Endothelial cell of umbilical vein (primary cell): ENCODE measurements around the gene PPFIBP1. TPM values are rescaled to one million over a fixed set of nuclear protein-coding genes. Genes with fewer than 3 reads are reported as not detected.

ENCODE experiments used
- BruUV-seq: library from RNA; stranded (reverse); fragments of 400-500 nt; replicated peaks from 2 replicates; lab custom pipeline; 2021; lab: Mats Ljungman, UMichigan
- CTCF ChIA-PET: fragments of 300-600, 350-600 bp; sonication (Branson Sonifier 250); formaldehyde crosslinking; loops from one replicate; lab custom pipeline; 2021; ENCODE audit warnings: antibody characterized with exemption, inconsistent platforms; lab: Charles Lee
- POLR2A ChIA-PET: fragments of 300-600, 350-600 bp; sonication (Branson Sonifier 250); formaldehyde crosslinking; loops from one replicate; lab custom pipeline; 2021; ENCODE audit warnings: antibody characterized with exemption, inconsistent platforms; lab: Charles Lee
- DNase-seq: peaks from one replicate; pipeline ENCODE4 v3.0.0-alpha.2; 2011; ENCODE audit warnings: low read depth, low spot score
- FAIRE-seq: peaks from 2 replicates; lab custom pipeline; 2011; peaks lifted over from hg19 to GRCh38; lab: Jason Lieb, UNC
- H2AFZ ChIP-seq: 2 replicates; pipeline ENCODE4 v1.6.0; 2012; ENCODE audit warnings: low read depth, low read length, control low read depth, inconsistent platforms
- H3K27ac ChIP-seq: 2 replicates; pipeline ENCODE4 v1.5.1; 2011; ENCODE audit warnings: low read depth, mild to moderate bottlenecking, control low read depth, low read length, moderate library complexity; ENCODE audit not compliant: insufficient read depth
- H3K27me3 ChIP-seq, 2 experiments: 2 replicates each; pipeline versions ENCODE4 v1.6.0 to v1.6.1; 2011; ENCODE audit warnings: low read length in 2 of 2, mixed read lengths in 1 of 2; ENCODE audit not compliant: control insufficient read depth in 2 of 2, insufficient read depth in 2 of 2
- H3K36me3 ChIP-seq, 2 experiments: 2 replicates in 1 of 2; 3 replicates in 1 of 2; pipeline ENCODE4 v1.5.1; 2011; ENCODE audit warnings: low read length in 2 of 2, mild to moderate bottlenecking in 1 of 2, moderate library complexity in 1 of 2; ENCODE audit not compliant: control insufficient read depth in 2 of 2, insufficient read depth in 2 of 2; ENCODE audit errors: extremely low read depth in 1 of 2
- H3K4me1 ChIP-seq: 3 replicates; pipeline ENCODE4 v1.5.1; 2011; ENCODE audit warnings: mild to moderate bottlenecking, low read length; ENCODE audit not compliant: control insufficient read depth, insufficient read depth; ENCODE audit errors: extremely low read depth
- H3K4me2 ChIP-seq: 2 replicates; pipeline ENCODE4 v1.6.1; 2011; ENCODE audit warnings: low read length, control low read depth, mixed read lengths; ENCODE audit not compliant: insufficient read depth
- H3K4me3 ChIP-seq, 3 experiments: fragments of 200-600 bp in 1 of 3; sonication (generic), shearing (Covaris generic) in 1 of 3; replicated peaks in 1 of 3; 2 replicates each; pipeline ENCODE4 v1.5.1; 2011 to 2016; ENCODE audit warnings: control low read depth in 3 of 3, low read length in 3 of 3, mild to moderate bottlenecking in 2 of 3, inconsistent platforms in 1 of 3, low read depth in 1 of 3, moderate library complexity in 1 of 3; ENCODE audit not compliant: insufficient read depth in 1 of 3
- H3K79me2 ChIP-seq: 2 replicates; pipeline ENCODE4 v1.6.0; 2012; ENCODE audit warnings: low read length, inconsistent platforms; ENCODE audit not compliant: control insufficient read depth, insufficient read depth
- H3K9ac ChIP-seq: replicated peaks from 2 replicates; pipeline ENCODE3; 2011; ENCODE audit warnings: low read length, control low read depth; ENCODE audit not compliant: insufficient read depth; ENCODE audit errors: extremely low read depth
- H3K9me1 ChIP-seq: replicated peaks from 3 replicates; pipeline ENCODE4 v1.6.0; 2011; ENCODE audit warnings: mild to moderate bottlenecking, low read length; ENCODE audit not compliant: control insufficient read depth, insufficient read depth; ENCODE audit errors: extremely low read depth
- H3K9me3 ChIP-seq: replicated peaks from 2 replicates; pipeline ENCODE4 v1.5.1; 2012; ENCODE audit warnings: low read length, inconsistent platforms; ENCODE audit not compliant: control insufficient read depth, insufficient read depth
- H4K20me1 ChIP-seq: replicated peaks from 2 replicates; pipeline ENCODE3; 2011; ENCODE audit warnings: mild to moderate bottlenecking, low read length; ENCODE audit not compliant: control insufficient read depth, insufficient read depth; ENCODE audit errors: extremely low read depth
- EZH2 ChIP-seq: IDR thresholded peaks from 2 replicates; pipeline ENCODE4 v1.6.1; 2012; ENCODE audit warnings: borderline replicate concordance, low read depth, mild to moderate bottlenecking, moderate library complexity, low read length, inconsistent platforms; ENCODE audit not compliant: severe bottlenecking
- GATA2 ChIP-seq: IDR thresholded peaks from 2 replicates; pipeline ENCODE4 v1.7.0; 2011; ENCODE audit warnings: low read depth, mild to moderate bottlenecking, moderate library complexity, mixed read lengths, low read length; ENCODE audit not compliant: insufficient read length, insufficient read depth
- JUN ChIP-seq: IDR thresholded peaks from 2 replicates; pipeline ENCODE4 v1.6.1; 2011; ENCODE audit warnings: borderline replicate concordance, low read depth; ENCODE audit not compliant: insufficient read length, insufficient read depth
- MAX ChIP-seq: IDR thresholded peaks from 2 replicates; pipeline ENCODE4 v1.6.1; 2011; ENCODE audit not compliant: insufficient read depth, insufficient read length
- MYC ChIP-seq: IDR thresholded peaks from one replicate; pipeline ENCODE4 v1.6.1; 2011; ENCODE audit warnings: mild to moderate bottlenecking, low read depth, low read length
- dilution Hi-C: fragments of 300-500 bp; cut with MboI; formaldehyde crosslinking; loops from one replicate; pipeline ENCODE4 v1.15.0; 2019; ENCODE audit warnings: low sequenced_read_pairs; ENCODE audit not compliant: extremely low pct_ligation_motif_present
- intact Hi-C: fragments of 100-400 bp; cut with micrococcal nuclease; formaldehyde crosslinking; loops from one replicate; pipeline ENCODE4 v1.10.0; 2022
- polyA plus RNA-seq, 4 experiments: library from polyadenylated mRNA; depleted of rRNA in 3 of 4; stranded (reverse) in 3 of 4; unstranded in 1 of 4; fragments of >200 nt; gene quantifications; 2 replicates each; pipeline versions ENCODE4 v1.2.1 to v1.2.3, GENCODE V29; 2011 to 2012; ENCODE audit warnings: missing spikeins in 1 of 4
- total RNA-seq: library from RNA; stranded (reverse); gene quantifications from 2 replicates; pipeline ENCODE4 v1.2.3, GENCODE V29; 2021
- TF ChIP-seq, protein P1 (sequence below), 2 donors: IDR thresholded peaks; 1 replicate in 1 of 2; 2 replicates in 1 of 2; pipeline ENCODE4 v1.5.1; 2011; ENCODE audit warnings: low read length in 2 of 2, mild to moderate bottlenecking in 2 of 2, moderate library complexity in 2 of 2, control low read depth in 1 of 2, inconsistent platforms in 1 of 2, low read depth in 1 of 2; ENCODE audit not compliant: insufficient read depth in 1 of 2; ENCODE audit errors: extremely low read depth in 1 of 2

PPFIBP1 gene
- total and polyA plus RNA-seq, 2 donors (not counting 3 experiments of a cell fraction or from before 2014, with no cell fraction given) = 45.5 to 154 TPM

DNA sequence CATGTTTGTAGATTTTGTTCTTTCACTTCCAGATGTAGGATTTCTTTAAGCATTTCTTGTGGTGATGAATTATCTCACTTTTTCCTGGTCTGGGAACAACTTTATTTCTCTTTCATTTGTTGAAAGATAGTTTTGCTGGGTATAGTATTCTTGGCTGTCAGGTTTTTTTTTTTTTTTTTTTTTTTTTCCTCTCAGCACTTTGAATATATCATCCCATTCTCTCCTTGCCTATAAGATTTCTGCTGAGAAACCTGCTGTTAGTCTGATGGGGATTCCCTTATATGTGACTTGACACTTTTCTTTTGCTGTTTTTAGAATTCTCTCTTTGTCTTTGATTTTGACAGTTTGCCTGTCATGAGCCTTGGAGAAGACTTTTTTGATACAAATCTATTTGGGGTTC is 47.0 kb upstream of the PPFIBP1 start:
- Histone ChIP-seq H3K27me3 (no peaks in the 10 kb centered on the region), H3K4me1 (no peaks in the 10 kb centered on the region), H4K20me1 (no peaks in the 10 kb centered on the region), H3K9me3 (no peaks in the 10 kb centered on the region), H3K27ac (no peak overlapping the region), H2AFZ (no peak overlapping the region), H3K79me2 (no peaks in the 10 kb centered on the region), H3K4me2 (no peak overlapping the region), H3K36me3 (peaks cover 0 to 2% of the 10 kb centered on the region in 2 experiments), H3K4me3 (no peak overlapping the region), H3K9me1 (no peaks in the 10 kb centered on the region), H3K9ac (no peak overlapping the region)
- DNase-seq (no peak), FAIRE-seq (no peak)
- TF ChIP-seq GATA2 (no peak), MYC (no peak), JUN (no peak), MAX (no peak), EZH2 (no peak)
- TF ChIP-seq, protein P1, sequence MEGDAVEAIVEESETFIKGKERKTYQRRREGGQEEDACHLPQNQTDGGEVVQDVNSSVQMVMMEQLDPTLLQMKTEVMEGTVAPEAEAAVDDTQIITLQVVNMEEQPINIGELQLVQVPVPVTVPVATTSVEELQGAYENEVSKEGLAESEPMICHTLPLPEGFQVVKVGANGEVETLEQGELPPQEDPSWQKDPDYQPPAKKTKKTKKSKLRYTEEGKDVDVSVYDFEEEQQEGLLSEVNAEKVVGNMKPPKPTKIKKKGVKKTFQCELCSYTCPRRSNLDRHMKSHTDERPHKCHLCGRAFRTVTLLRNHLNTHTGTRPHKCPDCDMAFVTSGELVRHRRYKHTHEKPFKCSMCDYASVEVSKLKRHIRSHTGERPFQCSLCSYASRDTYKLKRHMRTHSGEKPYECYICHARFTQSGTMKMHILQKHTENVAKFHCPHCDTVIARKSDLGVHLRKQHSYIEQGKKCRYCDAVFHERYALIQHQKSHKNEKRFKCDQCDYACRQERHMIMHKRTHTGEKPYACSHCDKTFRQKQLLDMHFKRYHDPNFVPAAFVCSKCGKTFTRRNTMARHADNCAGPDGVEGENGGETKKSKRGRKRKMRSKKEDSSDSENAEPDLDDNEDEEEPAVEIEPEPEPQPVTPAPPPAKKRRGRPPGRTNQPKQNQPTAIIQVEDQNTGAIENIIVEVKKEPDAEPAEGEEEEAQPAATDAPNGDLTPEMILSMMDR (IDR thresholded peaks at IDR 0.05; ENCODE audit: extremely low read depth in 1 of 2, insufficient read depth in 1 of 2, low read depth in 1 of 2, low read length in 2 of 2) = no peak
- ChIA-PET CTCF (no interaction called here), POLR2A (no interaction called here)
- dilution Hi-C loops (no loop called here), intact Hi-C loops (no loop called here)
- no TSS peak for BruUV-seq
